T47D (cell line): ENCODE data around the gene NARF.

Experiments used
- DNase-seq, 2 experiments: peaks; one replicate each; pipeline versions ENCODE4 v3.0.0 to v3.0.0-alpha.2; 2011 to 2012; ENCODE audit warnings: low read depth in 1 of 2, low spot score in 1 of 2
- JUND ChIP-seq: IDR thresholded peaks from 2 replicates; pipeline ENCODE4 v1.6.1; 2012; ENCODE audit warnings: low read depth
- in situ Hi-C: cut with HindIII; loops from 2 replicates; pipeline ENCODE4 v1.10.0; 2016; ENCODE audit warnings: low sequenced_read_pairs, low pct_unique_long_range_greater_than_20kb

NARF gene

DNA sequence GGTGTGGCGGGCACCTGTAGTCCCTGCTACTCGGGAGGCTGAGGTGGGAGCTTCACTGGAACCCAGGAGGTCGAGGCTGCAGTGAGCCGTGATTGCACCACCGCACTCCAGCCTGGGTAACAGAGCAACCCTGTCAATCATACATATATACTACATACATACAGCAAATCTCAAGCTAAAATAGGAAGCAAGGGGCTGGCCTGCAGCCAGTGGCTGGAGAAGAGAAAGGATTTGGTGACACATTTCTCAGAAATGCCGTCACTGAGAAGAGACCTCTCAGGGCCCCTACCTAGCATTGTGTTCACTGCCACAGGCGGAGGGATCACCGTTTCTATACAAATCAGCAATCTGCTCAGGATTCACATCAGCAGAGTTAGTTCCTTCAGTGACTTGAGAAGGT is 16.9 kb downstream of the NARF start:
- TF ChIP-seq JUND: no peak
- in situ Hi-C loops: no loop called here
- DNase-seq: no peak

DNA sequence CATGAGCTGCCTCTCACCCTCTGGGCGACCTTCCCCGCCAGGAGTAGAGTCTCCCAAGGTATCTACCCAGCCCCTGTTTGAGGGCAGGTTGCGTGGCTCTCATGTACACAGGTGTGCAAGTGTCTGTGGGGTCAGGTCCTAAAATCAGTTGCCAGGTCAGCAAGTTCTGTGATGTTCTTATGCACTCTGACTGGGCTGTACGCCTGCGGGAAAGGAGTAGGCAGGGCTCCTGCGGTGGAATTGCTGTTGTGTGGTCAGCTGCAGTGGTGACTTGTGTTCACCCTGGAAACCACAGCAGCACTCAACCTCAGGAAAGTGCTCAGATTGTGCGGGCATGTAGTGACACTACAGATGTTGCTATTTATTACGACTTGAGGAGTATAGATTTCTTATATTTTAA is 19.4 kb downstream of the NARF start:
- in situ Hi-C loops: no loop called here
- TF ChIP-seq JUND: no peak

DNA sequence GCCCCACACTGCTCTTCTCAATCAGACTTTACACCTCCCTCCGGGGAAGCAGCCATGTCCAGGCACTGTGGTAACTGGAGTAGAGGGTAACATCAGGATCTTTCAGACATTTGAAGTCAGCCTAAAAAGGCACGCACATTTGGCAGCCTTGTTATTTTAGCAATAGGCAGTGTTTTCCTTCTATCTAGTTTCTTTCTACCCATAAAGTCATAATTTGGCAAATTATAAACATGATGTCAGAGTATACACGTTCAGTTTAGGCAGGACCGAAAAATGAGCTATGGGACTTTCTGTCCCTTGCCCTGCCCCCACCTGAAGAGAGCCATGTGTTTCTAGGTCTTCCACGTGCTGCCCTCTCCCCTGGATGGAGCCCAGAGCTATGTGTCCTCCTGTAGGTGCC is 21.1 kb downstream of the NARF start:
- DNase-seq: no peak
- in situ Hi-C loops: no loop called here
- TF ChIP-seq JUND: no peak

More for the DNA sequence above, 19.4 kb downstream of the NARF start:
- DNase-seq: no peak

DNA sequence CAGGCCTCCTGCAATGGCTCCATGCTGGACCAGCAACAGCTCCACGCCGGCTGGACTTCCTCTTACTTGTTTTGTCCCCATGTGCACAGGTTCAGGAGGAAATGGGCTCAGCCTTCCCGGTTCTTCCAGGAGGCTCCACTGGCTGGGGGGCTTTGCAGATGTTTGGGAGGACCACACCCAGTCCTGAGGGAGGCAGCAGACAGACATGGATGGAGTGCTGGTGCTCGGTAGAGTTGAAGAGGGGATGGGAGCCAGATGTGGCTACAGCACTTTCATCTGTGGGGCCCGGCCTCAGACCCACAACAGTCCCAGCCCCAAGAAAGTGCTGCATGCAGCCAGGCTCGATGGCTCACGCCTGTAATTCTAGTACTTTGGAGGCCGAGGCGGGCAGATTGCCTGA is 21.8 kb downstream of the NARF start:
- DNase-seq: no peak
- in situ Hi-C loops: no loop called here
- TF ChIP-seq JUND: no peak

DNA sequence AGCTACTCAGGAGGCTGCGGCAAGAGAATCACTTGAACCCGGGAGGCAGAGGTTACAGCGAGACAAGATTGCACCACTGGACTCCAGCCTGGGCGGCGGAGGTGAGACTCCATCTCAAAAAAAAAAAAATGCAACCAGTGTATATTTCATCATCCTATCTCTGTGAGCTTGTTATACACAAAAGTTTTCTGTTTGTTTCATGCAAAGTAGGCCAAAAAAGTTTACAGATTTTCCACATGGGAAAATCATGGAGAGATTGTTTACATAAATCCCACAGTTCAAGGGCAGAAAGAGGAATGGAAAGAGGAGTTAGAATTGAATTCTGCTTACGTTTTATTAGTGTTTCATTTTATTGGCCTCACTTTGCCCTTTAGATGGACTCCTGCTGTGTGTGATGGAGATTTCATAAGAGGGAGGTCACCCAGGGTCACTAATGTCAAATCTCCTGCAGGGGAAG is 24.7 kb downstream of the NARF start:
- no peak for TF ChIP-seq JUND
- in situ Hi-C loops: no loop called here
- no peak for DNase-seq

DNA sequence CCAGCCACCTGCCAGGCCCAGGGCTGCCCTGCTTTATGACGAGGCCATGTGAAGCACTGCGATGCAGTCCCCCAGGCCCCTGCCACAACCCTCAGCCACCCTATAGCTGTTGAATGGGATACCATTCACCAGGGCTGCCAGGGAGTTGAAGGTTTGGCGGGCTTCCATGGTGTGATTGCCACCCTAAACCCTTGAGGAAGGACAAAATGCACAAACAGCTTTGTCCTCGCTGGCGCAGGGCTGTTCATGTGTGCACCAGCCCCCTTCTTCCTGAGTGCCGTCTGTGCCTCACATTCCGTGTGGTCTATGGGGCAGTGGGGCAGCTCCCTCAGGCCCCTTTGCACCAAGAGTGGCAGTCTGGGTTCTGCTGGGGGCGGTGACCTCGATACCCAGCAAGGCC is 25.3 kb downstream of the NARF start:
- DNase-seq: no peak
- no peak for TF ChIP-seq JUND
- in situ Hi-C loops: no loop called here

DNA sequence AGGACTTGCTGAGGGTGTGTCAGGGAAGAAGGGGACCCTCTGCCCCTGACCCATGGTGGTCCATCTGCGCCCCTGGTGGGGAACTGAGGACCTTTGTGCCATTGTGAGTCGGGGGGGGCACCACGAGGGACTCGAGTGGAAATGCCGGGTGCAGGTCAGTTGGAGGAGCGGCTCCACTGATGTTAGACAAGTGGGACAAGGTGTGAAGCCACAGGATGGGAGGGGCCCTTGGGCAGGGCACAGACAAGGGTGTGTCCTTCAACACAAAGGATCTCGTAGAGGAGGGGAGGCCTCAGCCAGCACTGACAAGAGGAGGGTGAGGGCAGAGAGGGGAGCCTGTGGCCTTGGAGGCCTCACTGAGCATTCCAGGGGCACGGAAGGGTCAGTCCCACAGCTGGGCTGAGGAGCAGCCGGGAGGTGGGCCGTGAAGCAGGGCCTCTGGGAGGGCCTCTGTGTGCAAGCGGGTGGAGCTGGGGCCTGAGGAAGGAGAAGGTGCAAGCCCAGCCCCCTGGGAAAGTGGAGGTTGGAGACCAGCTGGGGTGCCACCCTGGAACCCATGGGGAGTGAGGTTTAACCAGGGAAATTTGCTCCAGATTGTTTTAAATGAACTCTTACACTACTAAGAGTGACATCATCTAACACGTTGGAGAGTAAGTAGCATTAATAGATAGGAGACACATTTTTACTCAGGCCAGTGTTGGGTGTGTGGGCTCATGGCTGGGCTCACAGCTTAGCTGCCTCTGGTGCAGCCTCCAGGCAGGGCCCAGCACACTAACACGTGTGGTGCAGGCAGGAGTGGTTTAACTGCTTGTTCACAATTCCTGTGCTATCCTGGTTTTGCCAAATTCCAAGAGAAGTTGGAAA is 27.9 kb downstream of the NARF start:
- in situ Hi-C loops: no loop called here
- TF ChIP-seq JUND: no peak
- DNase-seq: no peak

DNA sequence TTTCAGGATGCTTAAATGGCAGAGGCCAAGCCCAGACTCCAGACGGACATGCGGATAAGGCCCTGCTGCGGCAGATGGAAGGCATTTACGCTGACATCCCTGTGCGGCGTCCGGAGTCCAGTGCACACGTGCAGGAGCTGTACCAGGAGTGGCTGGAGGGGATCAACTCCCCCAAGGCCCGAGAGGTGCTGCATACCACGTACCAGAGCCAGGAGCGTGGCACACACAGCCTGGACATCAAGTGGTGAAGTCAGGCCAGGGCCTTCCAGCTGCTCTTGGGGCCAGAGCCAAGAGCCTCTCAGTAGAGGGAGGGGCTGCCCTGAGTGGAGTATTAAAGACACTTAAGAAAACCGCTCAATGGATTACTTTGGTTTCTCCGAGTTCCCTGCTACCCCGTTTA is 29.4 kb downstream of the NARF start:
- TF ChIP-seq JUND: no peak
- no peak for DNase-seq
- in situ Hi-C loops: no loop called here

DNA sequence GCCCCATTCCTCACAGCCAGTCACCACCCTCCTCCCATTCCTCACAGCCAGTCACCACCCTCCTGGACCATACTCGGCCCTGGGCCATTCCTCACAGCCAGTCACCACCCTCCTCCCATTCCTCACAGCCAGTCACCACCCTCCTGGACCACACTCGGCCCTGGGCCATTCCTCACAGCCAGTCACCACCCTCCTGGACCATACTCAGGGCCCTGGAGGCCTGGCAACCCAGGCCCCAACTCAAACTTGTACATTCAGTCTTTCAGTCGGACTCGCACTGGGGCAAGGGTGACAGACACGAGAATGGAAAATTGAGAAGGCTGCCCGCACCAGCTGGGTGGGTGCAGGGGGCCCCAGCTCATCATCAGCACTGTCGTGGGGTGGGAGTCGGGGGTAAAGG is 30.6 kb downstream of the NARF start:
- in situ Hi-C loops: no loop called here
- no peak for DNase-seq
- no peak for TF ChIP-seq JUND

DNA sequence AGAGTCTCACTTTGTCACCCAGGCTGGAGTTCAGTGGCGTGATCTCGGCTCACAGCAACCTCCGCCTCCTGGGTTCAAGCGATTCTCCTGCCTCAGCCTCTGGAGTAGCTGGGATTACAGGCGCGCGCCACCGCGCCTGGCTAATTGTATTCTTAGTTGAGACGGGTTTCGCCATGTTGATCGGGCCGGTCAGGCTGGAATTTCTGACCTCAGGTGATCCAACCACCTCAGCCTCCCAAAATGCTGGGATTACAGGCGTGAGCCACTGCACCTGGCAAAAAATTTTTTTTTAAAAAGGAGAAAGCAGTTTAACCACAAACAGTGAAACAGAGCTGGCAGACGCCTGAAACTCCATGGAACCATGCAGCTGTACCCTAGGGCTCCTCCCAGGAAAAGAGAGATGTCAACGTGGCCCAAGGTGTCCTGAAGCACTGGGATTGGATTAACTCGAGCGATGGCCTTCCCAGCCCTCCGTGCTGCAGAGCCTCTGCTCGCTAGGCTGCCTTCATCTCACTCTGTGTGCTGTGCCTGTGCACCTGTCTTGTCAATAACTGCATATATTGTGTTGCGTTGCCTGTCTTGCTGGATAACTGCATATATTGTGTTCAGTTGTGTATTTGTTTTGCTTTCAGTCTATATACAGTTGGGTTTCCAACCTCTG is 31.4 kb downstream of the NARF start:
- no peak for TF ChIP-seq JUND
- in situ Hi-C loops: no loop called here
- no peak for DNase-seq

DNA sequence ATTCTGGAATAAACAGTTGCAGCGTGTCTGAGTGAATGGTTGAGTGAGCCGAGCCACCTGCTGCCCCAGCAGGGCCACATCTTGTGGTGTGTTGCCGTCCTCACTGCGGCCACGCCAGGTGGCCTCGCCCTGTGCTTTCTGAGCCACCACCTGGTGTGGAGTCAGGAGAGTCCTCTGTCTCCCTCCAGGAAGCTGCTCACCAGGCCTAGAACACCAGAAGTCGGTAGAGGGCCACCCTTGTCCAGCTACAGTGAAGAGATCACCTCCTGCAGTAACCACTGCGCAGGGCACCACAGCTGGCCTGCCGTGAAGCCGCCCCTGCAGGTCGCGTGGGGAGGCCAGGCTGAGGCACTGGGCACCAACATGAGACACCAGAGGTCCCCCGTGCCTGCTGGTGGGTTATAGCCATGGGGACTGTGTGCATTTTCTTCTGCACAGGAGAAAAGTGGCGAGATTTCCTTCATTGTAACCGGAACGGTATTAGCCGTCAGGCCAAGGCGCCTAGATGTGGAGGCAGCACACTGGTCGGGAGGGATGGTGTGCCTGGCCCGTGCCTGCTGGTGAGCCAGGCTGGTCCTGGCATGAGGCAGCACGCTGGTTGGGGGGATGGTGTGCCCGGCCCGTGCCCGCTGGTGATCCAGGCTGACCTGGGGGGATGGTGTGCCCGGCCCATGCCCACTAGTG is 32.1 kb downstream of the NARF start:
- no peak for DNase-seq
- TF ChIP-seq JUND: no peak
- in situ Hi-C loops: no loop called here

DNA sequence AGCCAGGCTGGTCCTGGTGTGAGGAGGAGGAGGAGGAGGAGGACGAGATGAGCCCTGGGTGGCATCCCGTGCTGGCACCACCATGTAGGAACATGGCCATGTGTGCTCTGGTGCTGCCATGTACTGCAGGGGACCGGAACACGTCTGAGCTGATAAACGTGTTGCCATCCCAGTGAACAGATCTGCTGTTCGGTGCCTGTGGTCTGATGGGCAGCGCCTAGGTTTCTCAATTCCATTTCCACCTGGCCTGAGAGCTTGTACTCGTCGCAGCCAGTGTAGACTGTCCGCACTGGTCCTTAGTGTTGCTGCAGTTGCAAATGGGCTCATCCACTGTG is 32.6 kb downstream of the NARF start:
- DNase-seq: no peak
- no peak for TF ChIP-seq JUND
- in situ Hi-C loops: no loop called here

DNA sequence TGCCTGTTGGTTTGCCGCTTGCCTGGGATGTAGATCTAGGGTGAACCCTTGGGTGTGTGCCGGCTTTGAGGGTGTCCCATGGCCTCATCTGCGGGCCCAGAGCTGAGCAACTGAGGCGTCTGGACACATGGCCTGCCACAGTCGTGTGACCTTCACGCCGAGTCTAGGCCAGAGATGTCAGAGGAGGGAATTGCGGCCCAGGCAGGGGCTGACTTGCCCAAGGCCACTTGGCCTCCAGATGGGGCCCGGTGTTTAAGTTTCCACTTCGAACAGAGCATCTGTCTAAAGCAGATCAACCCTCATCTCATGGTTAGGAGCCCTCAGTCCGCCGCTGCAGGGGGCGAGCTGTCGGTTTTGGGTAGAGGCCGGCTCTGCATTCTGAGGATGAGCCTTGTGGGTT is 33.0 kb downstream of the NARF start:
- DNase-seq: no peak
- in situ Hi-C loops: no loop called here
- TF ChIP-seq JUND: no peak
